ENCODE results near the gene ITIH6.
"Not testable (repeated sequence)": the region's sequence is repeated elsewhere in the genome, so short reads cannot be mapped to it uniquely, and the experiment has no call there.

Gene ITIH6, protein sequence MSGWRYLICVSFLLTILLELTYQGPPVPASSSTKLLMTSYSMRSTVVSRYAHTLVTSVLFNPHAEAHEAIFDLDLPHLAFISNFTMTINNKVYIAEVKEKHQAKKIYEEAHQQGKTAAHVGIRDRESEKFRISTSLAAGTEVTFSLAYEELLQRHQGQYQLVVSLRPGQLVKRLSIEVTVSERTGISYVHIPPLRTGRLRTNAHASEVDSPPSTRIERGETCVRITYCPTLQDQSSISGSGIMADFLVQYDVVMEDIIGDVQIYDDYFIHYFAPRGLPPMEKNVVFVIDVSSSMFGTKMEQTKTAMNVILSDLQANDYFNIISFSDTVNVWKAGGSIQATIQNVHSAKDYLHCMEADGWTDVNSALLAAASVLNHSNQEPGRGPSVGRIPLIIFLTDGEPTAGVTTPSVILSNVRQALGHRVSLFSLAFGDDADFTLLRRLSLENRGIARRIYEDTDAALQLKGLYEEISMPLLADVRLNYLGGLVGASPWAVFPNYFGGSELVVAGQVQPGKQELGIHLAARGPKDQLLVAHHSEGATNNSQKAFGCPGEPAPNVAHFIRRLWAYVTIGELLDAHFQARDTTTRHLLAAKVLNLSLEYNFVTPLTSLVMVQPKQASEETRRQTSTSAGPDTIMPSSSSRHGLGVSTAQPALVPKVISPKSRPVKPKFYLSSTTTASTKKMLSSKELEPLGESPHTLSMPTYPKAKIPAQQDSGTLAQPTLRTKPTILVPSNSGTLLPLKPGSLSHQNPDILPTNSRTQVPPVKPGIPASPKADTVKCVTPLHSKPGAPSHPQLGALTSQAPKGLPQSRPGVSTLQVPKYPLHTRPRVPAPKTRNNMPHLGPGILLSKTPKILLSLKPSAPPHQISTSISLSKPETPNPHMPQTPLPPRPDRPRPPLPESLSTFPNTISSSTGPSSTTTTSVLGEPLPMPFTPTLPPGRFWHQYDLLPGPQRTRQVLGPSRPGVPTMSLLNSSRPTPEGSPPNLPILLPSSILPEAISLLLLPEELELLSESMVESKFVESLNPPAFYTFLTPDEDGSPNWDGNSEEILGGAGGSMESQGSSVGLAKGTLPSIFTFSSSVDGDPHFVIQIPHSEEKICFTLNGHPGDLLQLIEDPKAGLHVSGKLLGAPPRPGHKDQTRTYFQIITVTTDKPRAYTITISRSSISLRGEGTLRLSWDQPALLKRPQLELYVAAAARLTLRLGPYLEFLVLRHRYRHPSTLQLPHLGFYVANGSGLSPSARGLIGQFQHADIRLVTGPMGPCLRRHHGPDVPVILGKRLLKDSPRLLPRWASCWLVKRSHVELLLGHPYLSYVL

DNA sequence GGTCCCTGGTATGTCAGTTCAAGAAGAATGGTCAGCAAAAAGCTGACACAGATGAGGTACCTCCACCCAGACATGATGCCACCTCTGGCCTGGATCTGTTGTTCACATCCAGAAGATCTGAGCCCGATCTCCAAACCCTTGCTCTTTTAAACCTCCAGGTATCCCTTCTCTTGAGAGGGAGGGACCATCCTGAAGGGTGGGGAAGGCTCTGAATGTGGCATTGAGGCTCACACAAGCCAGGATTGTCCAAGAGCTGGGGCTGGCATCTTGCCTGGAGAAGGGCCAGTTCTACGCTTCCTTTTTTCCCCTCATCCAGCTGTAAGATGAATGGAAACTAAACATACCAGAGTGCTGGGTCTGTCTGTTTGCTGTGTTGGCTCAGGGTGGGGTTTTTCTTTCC is at the start of gene ITIH6:
ITIH6 (minus strand) TSS at position 119 of the 400 bp plus-strand sequence; CDS start at position 74, 45 bp downstream.
- DNase-seq (ENCODE audit: low read depth, low spot score): no peak

DNA sequence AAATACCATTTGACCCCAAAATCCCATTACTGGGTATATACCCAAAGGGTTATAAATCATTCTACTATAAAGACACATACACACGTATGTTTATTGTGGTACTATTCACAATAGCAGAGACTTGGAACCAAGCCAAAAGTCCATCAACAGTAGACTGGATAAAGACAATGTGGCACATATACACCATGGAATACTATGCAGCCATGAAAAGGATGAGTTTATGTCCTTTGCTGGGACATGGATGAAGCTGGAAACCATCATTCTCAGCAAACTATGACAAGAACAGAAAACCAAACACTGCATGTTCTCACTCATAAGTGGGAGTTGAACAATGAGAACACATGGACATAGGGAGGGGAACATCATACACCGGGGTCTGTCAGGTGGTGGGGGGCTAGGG is 49.6 kb upstream of the ITIH6 start:
- not testable (repeated sequence) for DNase-seq (ENCODE audit: low read depth, low spot score)

DNA sequence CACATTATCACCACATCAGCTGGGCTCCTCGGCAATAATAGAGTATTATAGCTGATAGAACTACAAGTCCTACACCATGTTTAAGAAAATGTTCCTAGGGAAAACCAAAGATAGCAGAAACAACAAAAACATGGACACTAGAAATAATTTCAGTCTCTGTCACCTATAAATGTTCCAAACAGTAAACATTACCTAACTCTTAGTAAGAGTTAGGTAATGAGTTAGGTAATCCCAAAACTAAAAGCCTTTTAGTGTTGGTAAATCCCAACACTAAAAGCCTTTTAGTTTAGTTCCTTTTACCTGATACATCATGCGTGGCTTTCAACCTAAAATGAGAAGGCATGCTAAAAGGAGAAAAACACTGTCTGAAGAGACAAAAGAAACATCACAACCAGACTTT is 45.0 kb upstream of the ITIH6 start:
- DNase-seq (ENCODE audit: low read depth, low spot score): no peak

DNA sequence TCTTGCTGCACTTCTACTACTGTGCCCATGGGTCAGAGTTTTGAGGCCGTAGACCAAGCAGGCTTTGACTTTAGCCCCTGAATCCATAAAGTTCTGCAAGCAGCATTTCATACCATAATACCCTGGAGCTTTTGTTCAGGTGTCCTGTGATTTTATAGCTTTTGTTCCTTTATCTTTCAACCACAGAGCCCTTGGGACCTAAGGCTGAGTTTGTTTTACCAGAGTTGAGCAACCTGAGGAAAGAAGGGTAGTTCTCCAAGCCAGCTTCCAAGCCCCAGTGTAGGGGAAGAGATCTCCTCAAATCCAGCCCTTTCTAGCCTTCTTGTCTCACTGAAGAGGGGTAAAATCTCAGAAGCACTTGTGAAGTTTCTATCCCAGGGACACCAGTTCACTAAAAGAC is 44.6 kb upstream of the ITIH6 start:
- no peak for DNase-seq (ENCODE audit: low read depth, low spot score)

DNA sequence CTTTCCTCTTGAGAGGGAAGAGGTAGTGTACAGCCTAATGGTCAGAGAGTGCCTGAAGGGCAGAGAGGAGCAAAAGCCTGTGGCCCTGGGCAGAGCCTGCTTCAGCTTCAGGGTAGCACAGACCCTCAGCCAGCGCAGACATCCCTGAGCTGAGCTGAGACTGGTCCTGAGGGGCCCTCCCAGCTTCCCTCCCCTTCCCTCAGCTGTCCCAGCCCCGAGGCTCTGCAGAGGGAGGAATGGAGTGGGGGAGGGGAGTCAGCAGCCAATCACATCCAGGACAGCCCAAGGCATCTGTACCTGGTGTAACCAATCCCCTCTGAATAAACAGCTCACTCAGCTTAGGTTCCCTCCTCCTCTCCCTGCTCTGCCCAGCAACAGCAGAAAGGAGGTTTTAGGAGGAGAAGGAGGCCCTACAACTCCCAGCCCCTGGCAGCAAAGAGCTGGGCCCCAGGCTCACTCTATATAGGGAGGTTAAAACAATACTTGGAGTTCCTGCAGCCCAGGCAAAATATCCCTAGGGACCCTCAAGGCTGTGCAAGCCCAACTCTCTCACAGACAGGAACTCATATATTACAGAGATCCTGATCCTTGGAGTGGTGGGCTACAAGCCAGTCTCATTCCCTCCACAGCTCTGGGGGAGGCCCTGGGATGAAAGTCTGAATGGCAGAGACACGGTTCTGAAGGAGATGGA is 43.3 kb upstream of the ITIH6 start:
- DNase-seq (ENCODE audit: low read depth, low spot score): not testable (repeated sequence)

DNA sequence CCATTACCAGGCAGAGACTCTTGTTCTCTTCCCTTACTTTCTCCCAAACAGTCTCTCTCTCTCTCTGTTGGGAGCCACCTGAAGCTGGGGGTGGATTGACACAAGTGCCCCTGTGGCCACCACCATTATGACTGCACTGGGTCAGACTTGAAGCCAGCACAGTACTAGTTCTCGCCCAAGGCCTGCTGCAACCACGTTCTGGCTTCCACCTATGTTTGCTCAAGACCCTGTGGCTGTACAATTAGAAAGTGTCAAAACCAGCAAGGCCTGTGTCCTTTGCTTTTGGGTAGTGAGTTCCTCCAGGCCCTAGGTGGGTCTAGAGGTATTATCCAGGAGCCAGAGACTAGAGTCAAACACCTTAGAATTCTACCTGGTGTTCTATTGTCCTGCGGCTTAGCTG is 40.5 kb upstream of the ITIH6 start:
- DNase-seq (ENCODE audit: low read depth, low spot score): no peak

DNA sequence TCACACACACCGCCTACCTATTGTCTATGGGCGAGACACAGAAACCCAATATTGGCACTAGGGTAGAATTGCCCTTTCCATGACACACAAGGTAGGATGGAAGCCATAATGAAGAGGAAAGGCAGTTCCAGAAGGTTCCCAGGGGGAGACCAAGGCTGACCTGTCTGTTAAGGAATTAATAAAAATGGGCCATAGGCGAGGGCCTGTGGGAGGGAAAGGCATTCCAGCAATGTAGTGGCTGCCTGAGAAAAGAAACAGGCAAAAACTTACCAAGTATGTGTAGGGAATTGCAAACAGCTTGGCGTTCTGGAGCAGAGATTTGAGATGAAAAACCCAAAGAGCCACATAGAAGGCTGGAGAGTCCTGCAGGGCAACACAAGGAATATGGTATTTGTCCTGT is 28.5 kb upstream of the ITIH6 start:
- peak; percentile 26 for DNase-seq (ENCODE audit: low read depth, low spot score)

DNA sequence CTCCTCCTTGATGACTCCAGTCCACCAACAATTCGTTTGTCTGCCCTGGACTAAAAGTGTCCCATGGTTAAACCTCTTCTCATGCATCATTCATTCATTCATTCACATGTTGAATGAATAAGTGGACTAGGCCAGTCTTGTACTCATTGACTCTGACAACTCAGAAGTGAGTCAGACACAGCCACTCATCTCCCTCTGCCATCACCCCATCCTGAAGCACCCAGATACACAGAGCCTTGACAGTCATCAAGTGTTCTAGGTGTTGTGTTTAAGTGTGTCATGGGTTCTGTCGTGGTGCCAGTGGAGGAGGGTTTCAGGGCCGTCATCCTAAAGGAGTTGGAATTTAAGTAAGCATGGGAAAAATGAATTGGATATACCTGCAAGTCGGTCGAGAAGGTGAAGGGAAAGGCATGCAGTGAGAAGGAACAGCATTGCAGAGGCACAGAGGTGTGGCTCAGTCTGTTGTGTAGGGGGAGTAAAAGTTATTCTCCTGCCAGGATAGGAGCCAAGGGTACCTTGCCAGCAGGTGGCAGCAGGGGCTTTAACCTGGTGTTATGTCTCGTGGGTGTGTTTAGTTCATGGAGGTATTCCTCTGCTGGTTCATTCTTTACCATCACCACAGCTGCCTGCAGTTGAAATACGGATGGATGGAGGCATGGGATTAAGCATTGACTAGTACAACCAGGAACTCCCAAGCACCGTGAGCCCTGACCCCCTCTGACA is 27.8 kb upstream of the ITIH6 start:
- no peak for DNase-seq (ENCODE audit: low read depth, low spot score)

DNA sequence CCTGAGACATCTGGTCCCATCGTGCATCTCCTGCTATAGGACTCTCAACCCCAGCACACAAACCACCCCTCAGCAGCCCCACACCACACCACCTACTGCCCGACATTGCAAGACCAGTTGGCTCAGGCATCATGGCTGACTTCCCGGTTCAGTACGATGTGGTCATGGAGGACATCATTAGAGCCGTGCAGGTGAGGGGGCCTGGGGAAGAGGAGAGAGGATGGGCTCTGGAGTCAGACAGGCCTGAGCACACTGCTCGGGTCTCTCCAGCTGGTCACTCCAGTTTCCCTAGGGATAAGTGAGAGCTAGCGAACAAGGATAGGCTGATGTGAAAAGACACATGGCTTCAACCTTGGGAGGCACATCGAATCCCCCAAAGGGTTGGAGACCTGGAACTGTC is 26.7 kb upstream of the ITIH6 start:
- DNase-seq (ENCODE audit: low read depth, low spot score): no peak

DNA sequence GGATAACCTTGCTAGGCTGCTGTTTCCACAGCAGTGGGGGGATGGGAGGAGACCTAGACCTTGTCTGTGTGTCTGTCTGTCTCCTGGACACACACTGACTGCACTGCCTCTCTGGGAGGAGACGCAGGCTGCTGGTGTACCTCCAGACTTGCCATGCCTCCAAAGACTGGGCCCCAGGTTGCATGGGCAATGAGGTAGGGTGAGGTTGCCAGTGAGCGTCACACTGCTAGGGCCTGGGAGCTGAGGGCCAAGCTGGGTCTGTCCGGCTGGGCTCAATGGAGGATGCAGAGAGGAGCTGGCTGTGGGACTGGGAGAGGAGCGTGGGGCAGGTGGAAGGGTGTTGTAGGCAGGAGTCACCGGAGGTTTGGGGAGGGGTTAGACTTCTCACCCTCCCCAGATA is 26.1 kb upstream of the ITIH6 start:
- no peak for DNase-seq (ENCODE audit: low read depth, low spot score)

DNA sequence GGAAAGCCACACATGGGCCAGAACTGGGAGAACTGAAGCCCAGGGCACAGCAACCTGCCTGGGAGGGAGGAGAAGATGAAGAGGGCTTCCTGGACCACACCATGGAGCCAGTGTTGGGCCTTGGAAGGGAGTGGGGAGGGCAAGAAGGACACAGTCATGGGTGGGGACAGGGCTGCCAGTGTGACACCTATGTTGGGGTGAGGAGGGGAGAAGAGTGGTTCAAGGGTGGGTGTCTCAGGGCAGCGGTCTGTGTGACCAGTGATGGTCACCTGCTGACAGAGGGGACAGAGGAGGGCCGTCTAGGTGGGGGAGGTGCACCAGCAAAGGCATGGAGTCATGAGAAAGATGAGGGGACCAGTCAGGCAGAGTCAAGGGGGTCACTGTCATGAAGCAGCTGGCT is 23.3 kb upstream of the ITIH6 start:
- no peak for DNase-seq (ENCODE audit: low read depth, low spot score)

DNA sequence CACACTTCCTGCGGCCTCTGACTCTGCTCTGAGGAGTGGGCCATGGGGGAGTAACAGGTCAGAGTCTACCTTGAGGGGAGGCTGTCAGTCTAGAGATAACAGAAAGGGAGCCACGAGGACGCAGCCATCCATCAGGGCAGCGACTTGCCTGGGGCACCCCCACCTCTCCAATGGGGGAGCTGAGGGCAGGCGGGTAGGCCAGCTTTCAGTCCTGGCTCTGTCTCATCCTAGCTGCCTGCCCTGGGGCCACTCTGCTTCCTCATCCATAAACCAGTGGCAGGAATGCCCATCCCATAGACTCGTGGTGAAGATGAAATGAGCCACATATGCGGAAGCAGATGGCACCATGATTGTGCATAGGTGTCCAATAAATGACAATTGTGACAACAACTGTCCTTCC is 22.7 kb upstream of the ITIH6 start:
- no peak for DNase-seq (ENCODE audit: low read depth, low spot score)

DNA sequence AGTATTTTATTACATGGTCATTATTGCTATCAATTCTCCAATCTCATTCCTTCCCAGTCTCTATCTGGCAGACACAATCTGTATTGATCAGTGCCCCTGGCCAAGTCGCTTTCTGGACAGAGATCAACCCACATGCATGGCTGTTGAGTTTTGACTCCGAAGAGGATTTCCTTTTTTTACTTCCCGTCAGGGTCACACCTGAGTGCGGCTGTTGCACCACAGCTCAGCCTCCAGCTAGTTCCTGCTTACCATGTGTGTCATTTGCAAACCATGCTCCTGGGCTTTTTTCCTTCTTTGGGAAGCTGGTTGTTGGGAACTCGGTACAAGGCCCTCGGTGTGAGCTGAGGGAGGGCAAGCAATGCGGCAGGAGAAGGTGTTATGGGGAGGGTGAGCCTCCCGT is 21.1 kb upstream of the ITIH6 start:
- no peak for DNase-seq (ENCODE audit: low read depth, low spot score)

DNA sequence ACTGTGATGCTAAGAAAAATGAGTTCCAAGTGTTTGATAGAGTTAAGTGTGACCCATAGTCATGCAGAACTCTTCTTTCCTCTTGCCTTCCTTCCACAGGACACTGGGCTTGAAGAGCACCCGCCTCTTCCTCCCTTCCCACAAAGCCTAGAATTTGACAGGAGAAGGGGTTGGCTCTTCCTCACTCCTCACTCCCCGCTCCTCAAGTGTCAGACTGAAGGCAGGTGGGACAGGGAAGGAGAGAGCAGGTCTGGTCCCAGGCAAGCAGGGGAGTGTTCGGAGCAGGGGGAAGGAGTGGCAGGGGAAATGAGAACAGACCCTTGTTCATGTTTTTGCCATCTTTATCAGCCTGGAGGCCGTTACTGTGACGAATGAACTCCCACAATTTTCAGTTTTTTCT is 20.2 kb upstream of the ITIH6 start:
- DNase-seq (ENCODE audit: low read depth, low spot score): no peak

DNA sequence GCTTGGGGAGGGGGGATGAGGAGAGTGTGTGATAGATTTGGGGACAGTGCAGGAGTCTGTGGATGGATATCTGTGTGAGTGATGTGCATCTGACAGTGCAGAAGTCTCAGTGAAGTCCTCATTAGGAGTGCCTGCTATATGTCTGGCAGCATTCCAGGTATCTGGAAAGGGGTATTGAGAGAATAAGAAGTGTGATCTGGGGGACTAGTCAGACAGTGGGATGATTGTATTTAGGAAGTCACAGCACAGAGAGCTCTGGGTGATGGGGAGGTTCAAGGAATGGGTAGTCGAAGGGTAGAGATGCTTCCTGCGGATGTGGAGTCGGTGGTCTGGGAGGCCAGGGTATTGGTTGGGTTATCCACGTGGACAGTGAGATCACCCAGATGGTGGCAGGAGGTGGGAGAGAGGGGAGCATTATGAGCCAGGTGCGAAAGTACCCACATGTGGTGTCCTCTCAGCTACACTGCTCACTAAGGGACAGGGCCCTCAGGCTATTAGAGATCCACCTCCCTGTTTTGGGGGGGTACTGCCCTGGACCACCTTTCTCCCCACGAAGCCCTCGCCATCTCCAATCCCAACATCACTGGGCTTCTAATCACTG is 19.3 kb upstream of the ITIH6 start:
- no peak for DNase-seq (ENCODE audit: low read depth, low spot score)

DNA sequence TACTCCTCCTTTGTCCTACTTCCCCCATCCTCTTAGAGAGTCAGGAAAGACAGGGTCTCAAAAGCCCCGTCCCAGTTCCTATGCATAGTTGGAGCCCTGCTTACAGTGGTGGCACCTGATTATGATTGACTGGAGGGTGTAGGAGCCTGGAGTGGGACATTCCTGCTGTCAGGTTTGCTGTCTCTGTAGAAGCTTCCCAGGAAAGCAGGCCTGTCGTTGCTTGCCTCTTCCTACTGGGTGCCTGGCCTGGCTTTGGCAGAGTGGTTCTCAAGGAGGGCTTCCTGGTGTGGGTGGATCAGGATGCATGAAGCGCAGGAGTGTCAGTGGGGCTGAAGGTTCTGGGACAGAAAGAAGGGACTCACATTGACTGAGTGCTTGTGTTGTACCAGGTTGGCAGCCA is 14.3 kb upstream of the ITIH6 start:
- no peak for DNase-seq (ENCODE audit: low read depth, low spot score)

DNA sequence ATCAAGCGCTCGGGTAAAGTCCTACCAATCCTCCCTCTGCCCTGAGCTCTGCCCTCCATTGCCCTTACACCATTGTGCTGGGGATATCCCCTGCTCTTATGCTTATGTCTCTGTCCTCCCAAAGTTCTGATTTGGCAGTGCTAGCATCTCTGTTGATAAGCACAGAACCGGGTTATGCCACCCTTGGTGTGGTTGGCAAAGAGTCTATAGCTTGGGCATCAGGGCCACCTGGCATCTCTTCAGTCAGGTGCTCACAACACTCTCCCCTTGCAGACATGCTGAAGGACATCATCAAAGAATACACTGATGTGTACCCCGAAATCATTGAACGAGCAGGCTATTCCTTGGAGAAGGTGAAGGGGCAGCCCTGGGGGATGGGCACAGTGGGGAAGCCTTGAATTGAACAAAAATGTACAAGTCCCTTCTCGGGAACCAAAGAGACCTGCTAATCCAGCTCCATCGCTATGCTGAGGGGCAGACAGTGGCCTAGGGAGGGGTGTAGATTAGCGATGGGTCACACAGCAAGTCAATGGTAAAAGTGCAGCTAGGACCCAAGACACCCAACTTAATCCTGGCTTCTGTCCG is 13.3 kb upstream of the ITIH6 start:
- DNase-seq (ENCODE audit: low read depth, low spot score): no peak

DNA sequence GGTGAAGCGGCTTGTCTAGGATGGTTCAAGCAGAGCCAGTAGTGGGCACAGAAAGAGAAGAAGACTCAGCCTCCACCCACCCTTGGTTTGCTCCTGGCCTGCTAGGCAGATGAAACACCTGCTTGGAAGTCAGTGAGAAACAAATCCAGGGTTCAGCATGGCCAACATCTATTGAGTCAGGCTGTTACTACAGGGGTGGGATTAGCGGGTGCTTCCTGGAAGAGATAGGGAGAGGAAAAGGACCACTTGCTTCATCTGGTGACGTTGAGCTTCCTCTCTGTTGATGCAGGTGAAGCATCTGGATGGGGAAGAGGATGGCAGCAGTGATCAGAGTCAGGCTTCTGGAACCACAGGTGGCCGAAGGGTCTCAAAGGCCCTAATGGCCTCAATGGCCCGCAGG is 12.5 kb upstream of the ITIH6 start:
- DNase-seq (ENCODE audit: low read depth, low spot score): no peak

DNA sequence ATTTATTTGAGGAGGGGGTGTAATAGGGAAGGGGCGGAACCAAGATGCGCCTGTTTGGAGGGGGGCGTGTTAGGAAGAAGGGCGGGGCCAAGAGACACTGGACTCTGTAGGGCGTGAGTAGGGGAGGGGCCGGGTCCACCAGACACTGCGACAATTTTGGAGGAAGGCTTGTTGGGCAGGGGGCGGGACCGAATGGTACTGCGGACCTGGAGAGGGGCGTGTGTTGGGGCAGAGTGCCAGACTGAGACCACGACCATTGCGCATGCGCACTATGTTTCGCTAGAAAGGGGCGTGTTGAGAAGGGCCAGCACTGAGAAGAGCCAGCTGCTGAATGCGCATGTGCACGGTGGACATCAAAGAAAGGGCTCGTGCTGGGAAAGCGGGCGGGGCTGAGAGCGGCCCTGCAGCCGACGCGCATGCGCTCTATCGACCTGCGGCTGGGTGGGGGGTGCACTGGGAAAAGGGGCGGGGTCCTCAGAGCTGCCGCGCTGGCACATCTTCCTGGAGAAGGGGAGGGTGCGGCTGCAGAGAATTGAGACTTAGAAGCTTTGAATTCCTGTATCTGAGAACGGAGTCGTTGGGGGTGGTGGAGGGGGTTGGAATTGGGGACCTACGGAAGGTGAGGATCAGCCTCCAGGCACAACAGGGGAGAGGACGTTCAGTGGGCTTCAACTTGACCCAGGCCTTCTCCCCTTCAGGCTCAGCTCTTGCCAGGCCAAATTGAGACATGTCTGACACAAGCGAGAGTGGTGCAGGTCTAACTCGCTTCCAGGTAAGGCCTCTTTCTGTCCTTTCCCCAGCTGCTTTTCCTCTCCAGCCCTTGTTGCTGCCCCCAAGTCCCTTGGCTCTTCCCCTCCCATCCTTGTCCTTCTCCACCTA is 10.8 kb upstream of the ITIH6 start:
- DNase-seq (ENCODE audit: low read depth, low spot score): peak; percentile 97
